HG03565 (cell line): ENCODE data around the gene ALDH4A1.

Experiments used
- ATAC-seq: cut with Tn5 transposase; IDR thresholded peaks from one replicate; pipeline ENCODE4 v1.9.1; 2021; ENCODE audit warnings: mild to moderate bottlenecking, moderate library complexity; ENCODE audit not compliant: unreplicated experiment

ALDH4A1 gene

GRCh38 chr1:18922848-18923755 lies 20.7 kb upstream of the ALDH4A1 start:
- ATAC-seq: no peak

- ATAC-seq: no peak
Measured at GRCh38 chr1:18922319-18922726, 20.0 kb upstream of the ALDH4A1 start.

DNA sequence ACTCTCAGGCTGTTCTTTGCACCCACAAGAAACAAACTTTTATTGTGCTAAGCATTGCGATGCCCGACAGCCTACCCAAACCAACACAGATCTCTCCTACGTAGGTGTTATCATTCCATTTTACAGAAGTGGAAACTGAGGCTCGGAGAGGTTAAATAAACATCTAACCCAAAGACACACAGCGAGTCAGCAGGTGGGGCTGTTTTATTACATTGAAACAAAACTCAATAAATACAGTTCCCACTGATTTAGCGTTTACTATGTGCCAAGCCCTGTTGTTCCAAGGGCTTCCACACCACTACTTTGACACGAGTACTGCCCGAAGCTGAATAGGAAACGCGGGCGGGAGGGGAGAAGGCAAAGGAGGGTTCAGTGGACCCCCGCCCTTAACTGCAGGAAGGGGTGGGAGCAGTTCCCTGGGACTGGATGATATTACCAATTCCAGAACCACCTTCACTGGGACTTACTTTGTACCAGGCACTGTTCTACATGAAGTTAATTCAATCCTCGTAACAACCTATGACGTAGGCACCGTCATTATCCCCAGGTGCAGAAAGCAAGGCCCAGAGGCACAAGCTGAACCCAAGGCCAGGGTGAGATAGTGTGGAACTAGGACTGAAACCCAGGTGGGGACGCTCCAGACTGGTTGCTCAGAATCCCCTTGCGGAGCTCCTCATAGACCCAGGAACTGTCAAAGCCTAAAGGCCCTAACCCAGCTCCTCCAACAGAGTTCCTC lies 19.3 kb upstream of the ALDH4A1 start:
- ATAC-seq: no peak

GRCh38 chr1:18920931-18921330 lies 18.6 kb upstream of the ALDH4A1 start:
- ATAC-seq: no peak

- no peak for ATAC-seq
Measured at GRCh38 chr1:18919956-18920355, 17.6 kb upstream of the ALDH4A1 start.

DNA sequence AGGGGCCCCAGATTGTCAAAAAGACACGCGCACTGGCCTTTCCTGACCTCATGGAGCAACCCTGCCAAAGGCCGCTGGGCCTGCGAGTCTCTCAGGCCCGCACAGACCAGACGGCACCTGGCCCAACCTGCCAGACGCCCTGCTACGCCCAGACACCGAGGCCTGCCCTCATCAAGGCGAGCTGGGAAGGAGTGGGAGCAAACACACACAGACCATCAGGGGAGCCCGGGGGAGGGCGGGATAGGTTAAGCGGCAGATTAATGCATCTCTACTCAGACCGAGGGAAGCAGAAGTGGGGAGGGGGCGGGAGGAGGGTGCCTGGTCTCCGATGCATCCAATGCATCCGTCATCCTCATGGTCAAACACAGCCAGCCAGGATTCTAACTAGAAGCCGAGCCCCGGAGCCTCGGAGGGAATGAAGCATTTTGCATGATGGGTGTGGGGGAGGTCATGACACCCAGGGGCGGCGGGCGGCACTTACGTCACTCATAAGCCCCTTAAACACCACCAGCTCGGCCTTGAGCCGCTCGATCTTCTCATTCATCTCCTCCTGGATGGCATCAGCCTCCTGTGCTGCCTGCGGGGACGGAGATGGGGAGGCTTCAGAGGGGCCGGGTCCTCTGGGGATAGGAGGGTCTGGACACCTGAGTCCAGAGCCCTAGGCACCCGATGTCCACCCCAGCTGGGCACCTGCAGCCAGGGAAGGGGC lies 17.0 kb upstream of the ALDH4A1 start:
- no peak for ATAC-seq

DNA sequence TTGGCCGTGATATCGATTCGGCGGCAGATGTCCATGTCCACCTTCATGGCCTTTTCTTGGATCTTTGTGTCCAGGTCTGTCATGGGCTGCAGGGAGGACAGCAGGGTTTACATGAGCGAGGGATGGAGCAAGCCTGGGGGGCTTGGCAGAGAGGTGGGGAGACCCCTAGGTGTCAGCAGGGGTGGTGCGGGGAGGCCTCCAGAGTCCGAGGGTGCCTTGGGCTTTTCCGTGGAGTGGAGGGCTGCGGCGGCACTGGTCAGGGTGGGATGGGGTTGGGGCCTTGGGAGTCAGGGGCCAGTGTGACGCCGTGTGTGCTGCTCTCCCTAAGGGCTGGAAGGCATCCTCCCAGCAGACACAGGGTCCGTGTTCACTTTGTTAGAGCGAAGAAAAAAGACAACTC lies 16.1 kb upstream of the ALDH4A1 start:
- ATAC-seq: no peak

- ATAC-seq: no peak
Measured at GRCh38 chr1:18917071-18917799, 14.9 kb upstream of the ALDH4A1 start.

DNA sequence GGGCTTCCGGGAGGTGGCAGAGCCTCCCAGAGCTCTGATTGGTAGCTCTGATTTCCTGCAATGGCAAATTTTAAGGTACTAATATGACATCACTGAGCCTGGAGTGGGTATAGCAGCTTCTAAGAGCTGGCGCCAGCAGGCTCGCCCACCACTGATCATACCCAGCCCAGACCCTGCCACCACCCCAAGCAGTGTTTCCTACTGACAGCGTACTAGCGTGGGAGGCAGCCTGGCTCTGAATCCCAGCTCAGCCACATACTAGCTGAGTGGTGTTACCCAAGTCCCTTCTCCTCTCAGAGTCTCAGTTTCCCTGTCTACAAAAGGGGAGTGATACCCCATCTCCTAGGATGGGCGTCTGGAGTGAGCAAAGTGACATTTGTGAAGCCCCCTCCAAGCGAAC lies 13.0 kb upstream of the ALDH4A1 start:
- no peak for ATAC-seq

DNA sequence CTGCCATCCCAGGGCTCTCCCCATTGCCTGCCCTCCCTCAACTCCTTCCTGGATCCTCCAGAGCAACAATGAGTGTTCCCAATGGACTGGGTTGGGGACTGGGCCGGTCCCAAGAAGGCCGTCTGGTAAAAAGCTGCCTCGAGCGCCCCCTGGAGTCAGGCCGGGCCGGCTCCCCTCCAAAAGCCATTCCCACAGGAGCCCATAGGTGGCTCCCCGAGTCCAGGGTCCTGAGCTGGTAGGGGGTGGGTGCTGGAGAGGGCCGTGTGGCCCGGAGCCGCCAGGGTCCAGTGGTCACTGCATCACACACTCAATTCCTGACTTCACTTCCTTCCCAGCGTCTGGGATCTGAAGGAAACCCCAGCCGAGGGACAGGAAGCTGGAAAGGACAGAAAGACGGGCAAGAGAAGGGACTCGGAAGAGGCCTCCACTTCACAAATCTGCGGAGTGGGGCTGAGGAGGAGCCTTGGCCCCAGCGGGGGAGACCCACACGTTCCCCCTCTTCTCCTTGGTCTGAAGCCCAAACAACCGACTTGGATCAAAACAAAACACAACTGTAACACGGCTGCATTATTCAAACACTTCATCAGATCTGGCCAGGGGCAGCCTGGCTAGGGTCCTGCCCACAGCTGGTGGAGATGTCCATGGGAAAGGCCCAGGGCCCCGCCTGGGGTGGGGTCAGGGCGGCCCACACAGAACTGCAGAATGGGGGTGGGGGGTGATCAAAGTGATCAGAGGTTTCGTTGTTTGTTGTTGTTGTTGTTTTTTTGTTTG lies 10.9 kb upstream of the ALDH4A1 start:
- ATAC-seq: no peak

- no peak for ATAC-seq
Measured at GRCh38 chr1:18912550-18912949, 10.2 kb upstream of the ALDH4A1 start.

DNA sequence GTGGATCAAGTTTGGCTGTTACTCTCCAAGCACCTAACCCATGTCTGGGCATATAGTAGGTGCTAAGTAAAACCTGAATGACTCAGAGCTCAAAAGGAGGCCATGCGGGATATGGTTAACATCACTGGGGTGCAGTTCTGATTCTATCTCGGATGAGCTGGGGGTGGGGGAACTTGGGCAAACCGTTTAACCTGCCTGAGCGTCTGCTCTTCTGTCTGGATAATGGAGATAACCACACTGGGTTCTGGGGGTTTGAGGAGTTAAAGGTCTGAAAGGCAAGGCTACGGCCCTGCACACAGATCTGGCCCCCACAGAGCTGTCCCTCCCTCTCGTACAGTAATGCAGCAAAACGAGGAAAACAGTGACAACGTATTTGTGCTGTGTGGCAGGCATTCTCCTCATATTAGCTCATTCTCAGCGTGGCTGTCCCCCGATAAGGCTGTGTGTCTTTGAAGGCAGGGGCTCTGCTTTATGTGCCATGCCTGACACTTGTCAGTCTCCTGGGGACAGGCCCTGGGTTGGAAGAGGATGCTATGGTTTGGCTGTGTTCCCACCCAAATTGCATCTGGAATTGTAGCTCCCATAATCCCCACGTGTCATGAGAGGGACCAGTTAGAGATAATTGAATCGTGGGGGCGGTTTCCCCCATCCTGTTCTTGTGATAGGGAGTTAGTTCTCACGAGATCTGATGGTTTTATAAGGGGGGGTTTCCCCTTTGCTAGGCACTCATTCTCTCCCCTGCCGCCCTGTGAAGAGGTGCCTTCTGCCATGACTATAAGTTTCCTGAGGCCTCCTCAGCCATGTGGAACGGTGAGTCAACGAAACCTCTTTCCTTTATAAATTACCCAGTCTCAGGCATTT lies 6.8 kb upstream of the ALDH4A1 start:
- no peak for ATAC-seq

DNA sequence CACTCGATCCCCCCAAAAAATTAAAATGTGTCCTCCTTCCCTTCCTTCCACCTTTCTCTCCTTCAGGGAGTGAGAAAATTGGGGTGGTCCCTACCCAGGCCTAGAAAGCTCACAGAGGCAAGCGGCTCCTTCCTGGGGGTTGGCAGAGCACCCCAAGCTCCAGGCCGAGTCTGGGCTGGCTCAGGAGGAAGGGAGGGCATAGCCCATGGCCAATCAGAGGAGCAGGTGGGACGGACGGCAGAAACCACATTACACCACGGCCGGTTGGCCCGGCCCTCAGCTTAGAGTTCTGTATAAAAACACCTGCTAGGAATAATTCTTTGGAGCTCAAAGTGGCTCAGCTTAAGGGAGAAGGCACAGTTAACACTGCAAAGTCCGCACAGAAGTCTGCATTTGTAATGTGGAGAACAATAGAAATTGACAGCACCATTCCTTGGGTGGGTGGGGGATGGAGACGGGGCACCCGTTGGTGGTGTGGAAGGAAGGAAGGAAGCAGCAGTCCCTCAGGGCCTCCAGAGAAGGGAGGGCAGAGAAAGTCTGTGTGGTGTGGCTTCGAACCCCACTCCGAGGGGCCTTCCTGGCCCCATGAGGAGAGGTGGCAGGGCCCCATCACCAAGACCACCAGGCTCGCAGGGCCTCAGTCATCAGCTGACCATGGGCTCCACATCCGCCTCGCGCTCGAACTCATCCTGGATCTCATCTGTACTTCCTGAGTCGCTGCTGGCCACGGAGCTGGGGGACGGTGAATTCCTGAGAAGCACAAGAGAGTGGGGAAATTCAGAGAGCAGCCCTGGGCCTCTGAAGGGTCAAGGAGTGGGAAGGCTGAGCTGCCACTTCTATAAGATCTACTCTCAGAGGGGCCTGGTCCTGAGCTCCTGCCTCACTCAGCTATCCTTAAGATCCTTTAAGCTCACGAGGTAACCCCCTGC lies 5.8 kb upstream of the ALDH4A1 start:
- ATAC-seq: no peak

GRCh38 chr1:18907021-18907916 lies 4.9 kb upstream of the ALDH4A1 start:
- no peak for ATAC-seq

- no peak for ATAC-seq
Measured at GRCh38 chr1:18903291-18903756, 969 bp upstream of the ALDH4A1 start.

GRCh38 chr1:18901952-18902522 lies 318 bp downstream of the ALDH4A1 start:
- no peak for ATAC-seq
